ENCODE data around the gene CACNA1B.

DNA sequence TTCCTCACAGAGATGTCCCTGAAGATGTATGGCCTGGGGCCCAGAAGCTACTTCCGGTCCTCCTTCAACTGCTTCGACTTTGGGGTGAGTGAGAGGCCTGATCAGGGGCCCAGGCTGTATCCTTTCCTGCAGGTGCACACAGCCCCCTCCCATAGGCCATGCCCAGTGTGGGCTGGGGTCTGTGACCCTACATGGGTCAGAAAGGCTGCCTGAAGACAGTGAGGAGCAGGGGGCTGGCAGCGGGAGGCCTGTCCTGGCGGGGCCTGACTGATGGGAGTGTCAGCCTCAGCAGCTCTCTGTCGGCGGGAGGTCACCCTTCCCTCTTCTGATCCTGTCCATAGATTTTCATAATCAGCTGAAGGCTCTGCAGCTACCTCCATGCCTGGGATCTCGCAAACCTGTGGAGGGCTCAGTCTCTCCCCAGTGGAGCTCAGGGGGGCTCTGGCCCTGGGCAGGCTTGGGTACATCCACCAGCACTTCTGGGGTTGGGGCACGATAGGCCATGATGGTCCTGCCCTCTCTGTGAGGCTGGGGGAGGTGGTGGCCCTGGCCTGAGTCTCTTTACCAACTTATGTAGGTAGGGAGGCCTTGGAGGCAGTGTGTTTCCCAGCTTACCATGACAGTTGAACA is 98.5 kb downstream of the CACNA1B start:
- TF ChIP-seq, protein P1, sequence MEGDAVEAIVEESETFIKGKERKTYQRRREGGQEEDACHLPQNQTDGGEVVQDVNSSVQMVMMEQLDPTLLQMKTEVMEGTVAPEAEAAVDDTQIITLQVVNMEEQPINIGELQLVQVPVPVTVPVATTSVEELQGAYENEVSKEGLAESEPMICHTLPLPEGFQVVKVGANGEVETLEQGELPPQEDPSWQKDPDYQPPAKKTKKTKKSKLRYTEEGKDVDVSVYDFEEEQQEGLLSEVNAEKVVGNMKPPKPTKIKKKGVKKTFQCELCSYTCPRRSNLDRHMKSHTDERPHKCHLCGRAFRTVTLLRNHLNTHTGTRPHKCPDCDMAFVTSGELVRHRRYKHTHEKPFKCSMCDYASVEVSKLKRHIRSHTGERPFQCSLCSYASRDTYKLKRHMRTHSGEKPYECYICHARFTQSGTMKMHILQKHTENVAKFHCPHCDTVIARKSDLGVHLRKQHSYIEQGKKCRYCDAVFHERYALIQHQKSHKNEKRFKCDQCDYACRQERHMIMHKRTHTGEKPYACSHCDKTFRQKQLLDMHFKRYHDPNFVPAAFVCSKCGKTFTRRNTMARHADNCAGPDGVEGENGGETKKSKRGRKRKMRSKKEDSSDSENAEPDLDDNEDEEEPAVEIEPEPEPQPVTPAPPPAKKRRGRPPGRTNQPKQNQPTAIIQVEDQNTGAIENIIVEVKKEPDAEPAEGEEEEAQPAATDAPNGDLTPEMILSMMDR (IDR thresholded peaks at IDR 0.05): no peak
- TF ChIP-seq POLR2A (IDR thresholded peaks at IDR 0.05) (no peak), POLR2AphosphoS5 (IDR thresholded peaks at IDR 0.05; ENCODE audit: insufficient read depth in 1 of 2, low read depth in 1 of 2) (no peak)

Measured in vagina (tissue), 2 donors.